ENCODE measurements around the gene INHA.

Gene INHA

DNA sequence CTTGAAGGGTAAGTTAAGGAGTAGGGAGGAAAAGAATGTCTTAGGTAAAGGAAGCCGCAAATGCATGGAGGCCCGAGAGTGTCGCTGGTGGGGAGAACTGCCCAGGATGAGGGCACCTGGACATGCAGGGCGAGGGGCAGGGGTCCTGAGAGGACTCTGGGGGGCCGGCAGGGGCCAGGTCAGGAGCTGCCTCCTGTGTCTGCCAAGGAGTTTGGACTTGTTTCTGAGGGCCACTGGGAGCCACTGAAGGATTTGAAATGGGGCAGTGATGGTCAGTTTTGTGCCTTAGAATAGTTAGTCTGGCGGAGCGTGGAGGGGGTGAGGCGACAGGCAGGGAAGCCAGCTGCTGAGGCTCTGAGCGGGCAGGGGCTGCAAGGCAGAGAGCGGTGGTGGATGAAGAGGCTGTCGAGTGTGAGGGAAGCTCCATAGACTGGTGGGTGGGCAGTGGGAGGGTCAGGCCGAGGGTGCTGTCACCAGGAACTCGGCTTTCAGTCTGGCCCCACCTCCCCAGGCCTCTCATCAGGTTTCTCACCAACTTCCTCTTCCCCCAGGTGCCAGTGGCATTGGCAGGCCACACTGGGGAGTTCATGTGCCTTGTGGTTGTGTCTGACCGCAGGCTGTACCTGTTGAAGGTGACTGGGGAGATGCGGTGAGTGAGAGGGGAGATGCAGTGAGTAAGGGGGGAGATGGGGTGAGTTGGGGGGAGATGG lies 40.6 kb downstream of the INHA start:
- H3K4me3 ChIP-seq (ENCODE audit: low read depth, low read length) = no peak overlapping the region
- TF ChIP-seq, protein P1, sequence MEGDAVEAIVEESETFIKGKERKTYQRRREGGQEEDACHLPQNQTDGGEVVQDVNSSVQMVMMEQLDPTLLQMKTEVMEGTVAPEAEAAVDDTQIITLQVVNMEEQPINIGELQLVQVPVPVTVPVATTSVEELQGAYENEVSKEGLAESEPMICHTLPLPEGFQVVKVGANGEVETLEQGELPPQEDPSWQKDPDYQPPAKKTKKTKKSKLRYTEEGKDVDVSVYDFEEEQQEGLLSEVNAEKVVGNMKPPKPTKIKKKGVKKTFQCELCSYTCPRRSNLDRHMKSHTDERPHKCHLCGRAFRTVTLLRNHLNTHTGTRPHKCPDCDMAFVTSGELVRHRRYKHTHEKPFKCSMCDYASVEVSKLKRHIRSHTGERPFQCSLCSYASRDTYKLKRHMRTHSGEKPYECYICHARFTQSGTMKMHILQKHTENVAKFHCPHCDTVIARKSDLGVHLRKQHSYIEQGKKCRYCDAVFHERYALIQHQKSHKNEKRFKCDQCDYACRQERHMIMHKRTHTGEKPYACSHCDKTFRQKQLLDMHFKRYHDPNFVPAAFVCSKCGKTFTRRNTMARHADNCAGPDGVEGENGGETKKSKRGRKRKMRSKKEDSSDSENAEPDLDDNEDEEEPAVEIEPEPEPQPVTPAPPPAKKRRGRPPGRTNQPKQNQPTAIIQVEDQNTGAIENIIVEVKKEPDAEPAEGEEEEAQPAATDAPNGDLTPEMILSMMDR (IDR thresholded peaks at IDR 0.05; ENCODE audit: control insufficient read depth, extremely low read depth, insufficient read depth) = no peak

DNA sequence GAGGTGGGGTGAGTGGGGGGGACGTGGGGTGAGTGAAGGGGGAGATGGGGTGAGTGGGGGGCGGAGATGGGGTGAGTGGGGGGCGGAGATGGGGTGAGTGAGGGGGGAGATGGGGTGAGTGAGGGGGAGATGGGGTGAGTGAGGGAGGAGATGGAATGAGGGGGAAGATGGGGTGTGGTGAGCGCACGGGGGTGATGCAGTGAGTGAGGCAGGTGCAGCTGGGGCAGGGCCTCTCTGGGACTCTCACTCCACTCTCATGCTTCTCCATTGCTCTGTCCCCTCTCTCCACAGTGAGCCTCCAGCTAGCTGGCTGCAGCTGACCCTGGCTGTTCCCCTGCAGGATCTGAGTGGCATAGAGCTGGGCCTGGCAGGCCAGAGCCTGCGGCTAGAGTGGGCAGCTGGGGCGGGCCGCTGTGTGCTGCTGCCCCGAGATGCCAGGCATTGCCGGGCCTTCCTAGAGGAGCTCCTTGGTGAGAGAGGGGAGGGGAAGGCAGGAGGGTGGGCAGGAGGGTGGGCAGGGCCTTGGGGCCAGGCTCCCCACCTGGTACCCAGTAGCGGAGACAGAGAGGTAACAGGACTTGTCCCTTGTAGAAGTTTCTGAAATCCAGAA lies 41.5 kb downstream of the INHA start:
- TF ChIP-seq, protein P1 (IDR thresholded peaks at IDR 0.05; ENCODE audit: control insufficient read depth, extremely low read depth, insufficient read depth) = no peak
- H3K4me3 ChIP-seq (ENCODE audit: low read depth, low read length) = no peak overlapping the region

More for the DNA sequence above, 40.6 kb downstream of the INHA start:
- DNase-seq (ENCODE audit: low read depth) = no peak

DNA sequence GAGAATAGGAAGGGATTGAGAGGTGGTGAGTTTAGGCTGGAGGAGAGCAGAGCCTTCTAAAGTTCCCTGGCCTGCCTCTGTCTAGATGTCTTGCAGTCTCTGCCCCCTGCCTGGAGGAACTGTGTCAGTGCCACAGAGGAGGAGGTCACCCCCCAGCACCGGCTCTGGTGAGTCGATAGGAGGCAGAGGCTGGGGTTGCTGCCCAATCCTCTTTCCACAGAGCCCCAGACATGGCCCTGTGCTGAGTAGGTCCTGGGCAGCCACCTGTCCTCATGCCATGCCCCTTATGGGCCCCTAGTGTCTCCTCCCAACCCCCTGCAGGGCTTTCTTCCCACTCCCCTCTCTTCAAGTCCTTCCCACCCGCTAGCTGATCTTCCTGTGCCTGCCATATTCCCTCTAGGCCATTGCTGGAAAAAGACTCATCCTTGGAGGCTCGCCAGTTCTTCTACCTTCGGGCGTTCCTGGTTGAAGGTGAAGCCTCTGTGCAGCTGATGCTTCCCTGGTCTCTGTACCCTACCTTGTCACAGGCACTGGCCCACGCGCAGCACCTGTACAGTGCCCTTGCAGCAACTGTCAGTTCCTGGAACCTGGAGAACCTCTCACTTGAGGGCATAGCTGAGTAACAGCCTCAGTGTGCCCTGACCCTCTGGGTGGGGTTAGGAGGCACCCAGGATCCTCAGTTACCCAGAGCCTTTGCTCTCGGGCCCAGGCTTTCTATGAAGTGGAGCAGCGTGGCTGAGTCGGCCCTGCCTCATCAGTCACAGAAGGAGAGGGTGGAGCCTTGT lies 42.2 kb downstream of the INHA start:
- no peak for DNase-seq (ENCODE audit: low read depth)
- TF ChIP-seq, protein P1 (IDR thresholded peaks at IDR 0.05; ENCODE audit: control insufficient read depth, extremely low read depth, insufficient read depth) = no peak
- H3K4me3 ChIP-seq (ENCODE audit: low read depth, low read length) = no peak overlapping the region

More for the DNA sequence above, 41.5 kb downstream of the INHA start:
- DNase-seq (ENCODE audit: low read depth) = no peak

DNA sequence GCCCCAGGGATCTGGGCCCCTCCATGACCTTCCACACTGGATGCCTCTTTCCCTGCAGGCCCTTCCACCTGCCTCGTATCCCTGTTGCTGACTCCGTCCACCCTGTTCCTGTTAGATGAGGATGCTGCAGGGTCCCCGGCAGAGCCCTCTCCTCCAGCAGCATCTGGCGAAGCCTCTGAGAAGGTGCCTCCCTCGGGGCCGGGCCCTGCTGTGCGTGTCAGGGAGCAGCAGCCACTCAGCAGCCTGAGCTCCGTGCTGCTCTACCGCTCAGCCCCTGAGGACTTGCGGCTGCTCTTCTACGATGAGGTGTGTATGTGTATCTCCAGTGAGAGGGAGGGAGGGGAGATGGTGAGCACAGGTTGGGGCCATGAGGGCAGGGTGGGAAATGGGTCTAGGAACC lies 42.9 kb downstream of the INHA start:
- TF ChIP-seq, protein P1 (IDR thresholded peaks at IDR 0.05; ENCODE audit: control insufficient read depth, extremely low read depth, insufficient read depth) = no peak
- DNase-seq (ENCODE audit: low read depth) = no peak
- H3K4me3 ChIP-seq (ENCODE audit: low read depth, low read length) = no peak overlapping the region

DNA sequence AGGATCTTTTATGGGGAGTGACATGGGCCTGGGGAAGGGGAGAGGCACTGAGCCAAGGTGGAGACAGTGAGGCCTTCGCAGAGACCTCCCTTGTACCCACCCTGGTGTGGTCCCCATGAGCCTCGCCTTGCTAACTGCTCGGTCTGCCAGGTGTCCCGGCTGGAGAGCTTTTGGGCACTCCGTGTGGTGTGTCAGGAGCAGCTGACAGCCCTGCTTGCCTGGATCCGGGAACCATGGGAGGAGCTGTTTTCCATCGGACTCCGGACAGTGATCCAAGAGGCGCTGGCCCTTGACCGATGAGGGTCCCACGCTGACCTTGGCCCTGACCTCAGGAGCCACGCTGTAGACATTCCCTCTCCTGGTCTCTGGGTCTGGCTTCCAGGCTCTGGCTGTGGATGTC lies 43.8 kb downstream of the INHA start:
- no peak overlapping the region for H3K4me3 ChIP-seq (ENCODE audit: low read depth, low read length)
- TF ChIP-seq, protein P1 (IDR thresholded peaks at IDR 0.05; ENCODE audit: control insufficient read depth, extremely low read depth, insufficient read depth) = no peak
- no peak for DNase-seq (ENCODE audit: low read depth)

DNA sequence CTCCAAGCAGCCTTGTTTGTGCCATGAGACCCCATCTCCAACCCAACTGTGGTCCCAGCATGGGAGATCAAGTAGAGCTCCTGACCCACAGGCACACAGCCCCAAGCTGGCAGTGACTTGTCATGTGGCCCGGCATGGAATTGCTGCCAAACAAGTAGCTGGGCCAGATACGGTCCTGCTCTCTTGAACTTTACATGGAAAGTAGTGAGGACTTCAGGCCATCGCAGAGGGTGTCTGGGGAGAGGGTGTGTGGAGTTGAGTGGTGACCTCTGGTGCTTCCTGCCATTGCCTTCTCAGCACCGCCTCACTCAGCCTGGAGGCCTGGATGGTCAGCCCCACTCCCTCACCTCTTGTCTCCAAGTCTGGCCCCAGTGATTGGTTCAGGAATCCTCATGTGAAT lies 44.4 kb downstream of the INHA start:
- TF ChIP-seq, protein P1 (IDR thresholded peaks at IDR 0.05; ENCODE audit: control insufficient read depth, extremely low read depth, insufficient read depth) = no peak
- no peak overlapping the region for H3K4me3 ChIP-seq (ENCODE audit: low read depth, low read length)
- no peak for DNase-seq (ENCODE audit: low read depth)

Data from LNCaP clone FGC (cell line).